GM19468 (cell line): ENCODE measurements around the gene PSTPIP1.

Experiments
- ATAC-seq: cut with Tn5 transposase; IDR thresholded peaks from one replicate; pipeline ENCODE4 v1.9.1; 2021; ENCODE audit warnings: mild to moderate bottlenecking, moderate library complexity, moderate number of reproducible peaks; ENCODE audit not compliant: unreplicated experiment; ENCODE audit errors: extremely low read depth

Gene PSTPIP1

DNA sequence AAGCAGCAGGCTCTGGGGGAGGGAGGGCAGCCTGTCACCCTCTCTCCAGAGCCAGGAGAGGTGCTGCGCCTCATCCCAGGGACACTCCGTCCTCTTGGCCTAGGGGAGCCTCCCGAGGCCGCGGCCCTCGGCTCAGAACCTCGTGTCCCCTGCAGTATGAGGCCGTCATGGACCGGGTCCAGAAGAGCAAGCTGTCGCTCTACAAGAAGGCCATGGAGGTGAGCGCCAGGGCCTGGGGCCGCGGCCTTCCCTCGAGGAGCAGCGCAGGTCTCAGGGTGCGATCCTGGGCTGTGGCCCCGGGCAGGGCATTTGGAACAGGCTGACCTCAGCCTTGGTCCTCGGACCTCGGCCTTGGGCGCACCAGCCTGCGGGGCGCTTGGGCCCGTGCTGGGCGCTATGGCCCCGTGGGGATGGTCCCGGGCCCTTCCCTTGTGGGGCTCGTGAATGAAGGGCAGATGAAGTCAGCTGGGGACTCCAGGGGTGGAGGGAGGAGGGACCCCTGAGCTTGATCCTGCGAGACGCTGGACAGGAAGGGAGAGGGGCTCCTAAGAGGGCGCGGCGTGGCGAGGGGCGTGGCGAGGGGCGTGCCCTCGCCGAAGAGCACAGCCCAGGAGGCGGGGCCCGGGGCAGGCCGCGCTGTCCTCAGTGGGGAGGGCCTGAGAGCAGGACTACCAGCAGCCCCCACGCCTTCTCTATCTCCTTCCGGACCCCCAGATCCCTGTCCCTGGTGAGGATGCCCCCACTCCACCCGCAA, 32.9 kb downstream of the PSTPIP1 start:
- ATAC-seq: no peak

DNA sequence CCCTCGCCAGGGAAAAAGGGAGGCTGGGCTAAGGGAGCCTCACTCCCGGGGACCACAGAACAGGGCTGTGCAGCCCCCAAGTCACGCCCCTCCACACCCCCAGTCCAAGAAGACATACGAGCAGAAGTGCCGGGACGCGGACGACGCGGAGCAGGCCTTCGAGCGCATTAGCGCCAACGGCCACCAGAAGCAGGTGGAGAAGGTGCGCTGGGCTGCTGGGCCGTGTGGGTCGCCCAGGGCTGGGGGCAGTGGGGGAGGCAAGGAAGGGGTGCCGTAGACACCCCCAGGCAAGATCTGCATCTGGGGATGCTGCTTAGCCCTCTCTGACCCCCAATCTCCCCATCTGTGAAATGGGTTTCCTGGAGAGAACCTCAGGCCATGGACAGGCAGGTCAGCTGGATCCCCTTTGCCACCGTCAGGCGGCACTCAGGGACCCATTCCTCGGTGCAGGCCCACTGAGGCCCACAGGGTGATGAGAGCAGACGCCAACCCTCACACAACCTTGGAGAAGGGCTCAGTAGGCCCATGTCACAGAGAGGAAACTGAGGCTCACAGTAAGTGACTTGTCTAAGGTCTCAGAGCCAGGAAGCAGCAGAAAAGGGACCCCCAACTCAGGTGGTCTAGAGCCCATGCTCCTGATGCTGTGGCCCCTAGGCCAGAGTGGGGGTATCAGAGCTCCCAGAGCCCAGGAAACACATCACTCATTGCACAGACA, 33.7 kb downstream of the PSTPIP1 start:
- no peak for ATAC-seq

DNA sequence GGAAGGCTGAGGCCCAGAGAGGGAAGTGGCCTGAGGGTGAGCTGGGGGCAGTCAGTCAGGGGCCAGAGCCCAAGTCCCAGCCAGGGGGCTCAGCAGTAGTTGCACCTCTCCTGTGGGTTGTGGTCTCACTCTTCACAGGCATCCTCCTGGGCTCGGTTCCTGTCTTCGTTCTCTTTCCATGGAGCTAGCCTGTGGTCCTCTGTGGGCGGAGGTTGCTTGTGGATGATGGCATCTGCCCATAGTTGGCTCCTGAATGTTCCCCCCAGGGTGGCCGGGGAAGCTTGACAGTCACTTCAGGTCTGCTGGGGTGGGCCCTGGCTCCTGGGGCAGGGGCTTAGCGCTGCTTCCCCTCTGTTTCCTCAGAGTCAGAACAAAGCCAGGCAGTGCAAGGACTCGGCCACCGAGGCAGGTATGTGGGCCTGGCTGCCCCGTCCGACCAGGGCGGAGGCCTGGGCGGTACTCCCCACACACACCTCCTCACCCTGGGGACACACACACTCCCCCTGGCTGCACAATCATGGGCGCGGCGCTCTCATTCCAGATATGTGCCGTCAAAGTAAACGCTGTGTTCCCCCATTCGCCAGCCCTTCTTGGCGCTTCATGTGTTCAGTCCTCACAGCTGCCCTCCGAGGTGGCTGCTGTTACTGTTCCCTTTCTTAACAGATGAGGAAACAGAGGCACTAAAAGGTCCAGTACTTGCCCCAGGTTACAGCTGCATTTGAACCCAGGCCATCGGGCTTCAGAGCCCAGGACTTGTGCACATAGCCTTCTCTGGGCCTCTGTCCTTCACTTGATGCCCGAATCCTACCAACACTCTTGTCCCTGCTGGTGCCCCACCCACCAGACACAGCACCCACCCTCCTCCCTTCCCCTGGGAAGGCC, 34.5 kb downstream of the PSTPIP1 start:
- ATAC-seq: no peak

DNA sequence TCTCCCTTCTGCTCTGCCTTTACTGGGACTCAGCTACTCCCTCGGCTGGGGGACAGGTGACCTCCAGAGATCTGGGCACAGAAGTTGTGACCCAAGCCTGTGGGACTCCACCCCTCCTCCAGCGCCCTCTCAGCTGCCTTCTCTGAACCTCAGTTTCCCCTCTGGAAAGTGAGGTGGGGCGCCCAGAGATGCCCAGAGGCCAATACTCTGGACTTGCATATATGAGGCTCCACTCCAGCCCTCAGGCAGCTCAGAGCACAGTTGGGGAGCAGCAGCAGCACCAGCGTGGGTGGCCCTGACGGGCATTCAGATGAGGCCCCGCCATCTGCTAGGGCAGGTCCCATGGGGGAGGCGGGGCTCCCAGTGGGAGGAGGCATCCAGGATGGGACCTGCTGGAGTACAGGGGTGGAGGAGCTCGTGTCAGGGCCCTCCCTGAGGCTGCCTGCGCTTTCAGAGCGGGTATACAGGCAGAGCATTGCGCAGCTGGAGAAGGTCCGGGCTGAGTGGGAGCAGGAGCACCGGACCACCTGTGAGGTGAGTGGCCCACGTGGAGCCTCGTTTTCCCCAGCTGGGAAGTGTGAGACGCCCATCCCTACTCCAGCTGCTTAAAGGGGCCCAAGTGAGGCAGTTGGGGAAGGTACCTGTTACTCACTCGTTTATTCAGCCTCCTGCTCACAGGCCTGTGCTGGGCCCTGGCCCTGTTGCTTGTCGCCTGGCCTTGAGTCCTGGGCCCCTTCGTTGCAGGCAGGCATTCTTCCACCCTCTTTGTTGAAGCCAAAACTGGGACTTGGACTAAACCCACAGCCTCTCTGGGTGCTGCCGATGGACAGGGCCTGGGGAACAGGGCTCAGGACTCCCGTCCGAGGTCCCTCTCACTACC, 35.4 kb downstream of the PSTPIP1 start:
- ATAC-seq: no peak

DNA sequence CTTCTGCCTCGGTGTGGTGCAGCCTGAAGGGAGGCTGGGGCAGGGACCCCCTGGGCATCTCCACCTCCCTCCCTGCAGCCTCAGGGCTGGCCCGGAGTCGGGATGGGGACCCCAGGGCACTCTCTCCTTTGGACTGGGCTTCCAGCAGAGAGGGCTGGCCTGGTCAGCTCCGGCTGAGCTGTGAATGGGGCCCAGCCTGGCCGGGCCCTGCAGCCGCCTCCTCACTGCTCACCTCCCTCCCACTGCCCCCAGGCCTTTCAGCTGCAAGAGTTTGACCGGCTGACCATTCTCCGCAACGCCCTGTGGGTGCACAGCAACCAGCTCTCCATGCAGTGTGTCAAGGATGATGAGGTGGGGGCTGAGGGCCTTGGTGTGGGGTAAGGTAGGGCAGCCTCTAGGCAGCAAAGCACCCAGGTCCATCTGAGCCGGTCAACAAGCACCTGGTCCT, 36.0 kb downstream of the PSTPIP1 start:
- no peak for ATAC-seq

DNA sequence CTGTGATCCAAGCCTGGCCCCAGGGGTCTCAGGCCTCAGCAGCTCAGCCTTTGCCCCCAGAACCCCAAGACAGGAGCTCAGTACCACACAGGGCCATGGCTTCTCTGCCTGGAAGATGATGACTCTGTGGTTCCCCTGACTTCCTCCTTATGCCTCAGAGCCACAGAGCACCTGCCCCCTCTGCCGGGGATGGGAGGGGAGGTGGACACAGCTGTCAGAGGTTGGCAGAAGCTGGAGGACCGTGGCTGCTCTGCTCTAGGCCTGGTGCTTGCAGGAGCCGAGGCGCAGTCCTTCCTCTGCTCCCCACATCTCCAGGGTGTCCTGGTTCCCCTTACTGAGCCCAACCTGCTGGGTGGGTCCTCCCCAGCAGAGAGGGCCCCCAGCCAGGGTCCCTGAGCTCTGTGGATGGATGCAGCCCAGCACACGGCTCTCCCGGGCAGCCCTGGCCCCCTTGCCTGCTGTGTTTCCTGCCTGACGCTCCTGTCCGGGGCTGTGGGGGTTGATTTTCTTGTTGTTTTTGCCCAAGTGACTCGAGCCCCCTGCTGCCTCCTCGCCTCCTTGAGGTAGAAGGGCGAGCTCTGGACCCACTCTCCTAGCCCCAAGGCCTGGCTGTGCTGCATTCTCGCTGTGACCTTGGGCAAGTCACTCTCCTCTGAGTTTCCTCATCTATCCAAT, 36.6 kb downstream of the PSTPIP1 start:
- no peak for ATAC-seq

DNA sequence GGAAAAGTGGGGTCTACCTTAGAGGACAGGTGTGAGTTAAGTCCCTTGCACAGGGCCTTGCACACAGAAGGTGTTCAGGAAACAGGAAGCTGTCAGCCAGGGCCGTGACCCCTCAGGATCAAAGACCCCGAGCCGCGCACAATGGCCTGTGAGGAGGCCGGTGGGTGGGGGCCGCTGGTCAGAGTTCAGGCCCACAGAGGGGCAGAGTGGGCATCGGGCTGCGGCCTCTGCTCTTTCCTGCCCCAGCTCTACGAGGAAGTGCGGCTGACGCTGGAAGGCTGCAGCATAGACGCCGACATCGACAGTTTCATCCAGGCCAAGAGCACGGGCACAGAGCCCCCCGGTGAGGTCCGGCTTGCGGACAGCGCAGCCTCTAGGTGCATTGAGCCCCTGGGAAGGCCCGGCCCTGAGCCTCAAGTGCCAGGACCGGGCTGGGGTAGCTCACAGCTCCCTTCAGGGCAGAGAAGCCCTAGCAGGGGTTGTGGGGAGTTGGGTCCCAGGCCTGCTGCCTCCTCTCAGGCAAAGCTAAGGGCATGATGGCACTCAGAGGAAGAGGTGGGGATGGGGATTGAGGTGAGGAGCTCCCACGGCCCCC, 37.2 kb downstream of the PSTPIP1 start:
- ATAC-seq: no peak

DNA sequence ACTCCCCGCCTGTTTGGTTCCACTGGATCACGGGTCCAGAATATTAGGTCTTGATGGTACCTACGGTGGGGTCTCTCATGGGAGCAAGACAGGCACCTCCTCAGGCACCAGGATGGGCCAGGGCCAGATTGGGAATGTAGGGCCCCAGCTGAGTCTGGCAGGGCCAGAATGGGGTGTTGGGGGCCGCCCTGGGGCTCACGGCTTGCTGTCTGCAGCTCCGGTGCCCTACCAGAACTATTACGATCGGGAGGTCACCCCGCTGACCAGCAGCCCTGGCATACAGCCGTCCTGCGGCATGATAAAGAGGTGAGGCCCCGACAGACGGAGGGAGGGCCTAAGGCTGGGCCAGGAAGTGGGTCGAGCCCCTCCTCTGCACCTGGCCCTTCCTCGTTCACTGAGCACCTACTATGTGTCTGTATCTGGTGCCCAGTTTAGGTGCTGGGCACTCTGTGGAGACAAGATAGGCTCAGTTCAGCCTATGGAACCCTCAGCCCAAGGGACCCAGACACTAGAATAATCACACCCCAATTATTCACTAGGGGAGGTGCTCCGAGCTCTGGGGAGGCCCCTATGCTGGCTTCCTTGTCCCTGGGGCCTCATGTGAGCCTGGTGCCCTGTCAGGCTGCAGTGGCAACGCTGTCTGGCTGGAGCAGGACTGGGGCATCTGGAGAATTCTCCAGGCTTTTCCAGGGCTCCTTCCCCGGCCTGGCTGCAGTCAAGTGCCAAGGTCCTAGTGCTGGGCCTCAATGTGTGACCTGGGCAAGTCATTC, 37.9 kb downstream of the PSTPIP1 start:
- ATAC-seq: no peak

DNA sequence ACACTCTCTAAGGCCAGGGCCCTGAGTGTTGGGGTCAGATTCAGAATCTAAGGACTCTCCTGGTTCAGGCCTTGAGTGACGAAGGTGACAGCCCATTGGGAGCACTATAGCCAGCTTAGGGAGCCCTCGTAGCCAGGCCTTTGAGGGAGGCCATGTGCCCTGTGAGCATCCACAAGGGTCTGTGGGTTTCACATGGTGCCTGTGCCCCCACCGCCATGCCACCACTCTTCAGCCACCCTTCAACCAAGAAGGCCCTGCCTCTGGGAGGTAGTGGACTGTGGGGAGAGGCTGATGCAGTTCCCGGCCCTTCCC, 38.4 kb downstream of the PSTPIP1 start:
- ATAC-seq: no peak

DNA sequence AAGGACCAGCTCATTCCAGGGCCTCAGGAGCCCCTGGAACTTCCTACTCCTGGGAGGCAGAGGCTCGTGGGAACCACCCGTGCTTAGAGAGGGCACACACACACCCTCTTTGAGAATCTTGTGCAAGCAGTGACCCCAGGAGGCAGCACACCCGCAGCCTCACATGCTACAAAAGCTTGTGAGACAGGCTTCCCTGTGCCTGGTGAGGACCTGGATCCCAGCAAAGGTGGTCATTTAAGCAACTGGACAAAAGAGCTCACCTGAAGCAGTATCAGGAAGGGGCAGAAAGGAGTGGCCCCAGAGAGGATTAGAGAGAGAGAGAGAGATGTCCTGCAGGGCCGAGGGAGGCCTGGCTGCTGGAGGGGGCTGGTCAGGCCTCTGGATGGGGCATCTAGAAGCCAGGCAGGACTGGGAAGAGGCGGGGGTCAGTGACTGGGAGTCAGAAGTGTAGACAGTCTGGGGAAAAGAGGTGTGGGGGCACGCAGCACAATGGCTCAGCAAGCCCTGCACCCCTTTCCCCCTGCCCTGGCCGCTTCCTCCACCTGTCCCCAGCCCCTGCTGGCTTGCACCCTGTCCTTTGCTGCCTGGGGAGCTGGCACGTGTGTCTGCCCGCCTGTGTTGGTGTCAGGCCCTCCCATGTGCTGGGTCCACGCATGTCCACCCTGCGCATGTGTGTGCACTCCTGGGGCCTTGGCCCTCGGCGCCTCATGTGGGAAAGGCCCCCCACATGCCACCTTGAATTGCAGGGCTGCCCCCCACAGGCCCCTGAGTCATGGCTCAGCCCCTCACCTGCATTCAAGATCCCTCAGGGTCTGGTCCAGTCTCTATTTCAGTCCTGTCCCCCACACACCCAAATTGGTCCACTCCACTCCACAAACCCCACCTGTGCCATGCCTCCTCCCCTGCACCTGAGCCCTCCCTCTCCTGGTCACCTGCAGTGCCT, 39.1 kb downstream of the PSTPIP1 start:
- ATAC-seq: no peak

DNA sequence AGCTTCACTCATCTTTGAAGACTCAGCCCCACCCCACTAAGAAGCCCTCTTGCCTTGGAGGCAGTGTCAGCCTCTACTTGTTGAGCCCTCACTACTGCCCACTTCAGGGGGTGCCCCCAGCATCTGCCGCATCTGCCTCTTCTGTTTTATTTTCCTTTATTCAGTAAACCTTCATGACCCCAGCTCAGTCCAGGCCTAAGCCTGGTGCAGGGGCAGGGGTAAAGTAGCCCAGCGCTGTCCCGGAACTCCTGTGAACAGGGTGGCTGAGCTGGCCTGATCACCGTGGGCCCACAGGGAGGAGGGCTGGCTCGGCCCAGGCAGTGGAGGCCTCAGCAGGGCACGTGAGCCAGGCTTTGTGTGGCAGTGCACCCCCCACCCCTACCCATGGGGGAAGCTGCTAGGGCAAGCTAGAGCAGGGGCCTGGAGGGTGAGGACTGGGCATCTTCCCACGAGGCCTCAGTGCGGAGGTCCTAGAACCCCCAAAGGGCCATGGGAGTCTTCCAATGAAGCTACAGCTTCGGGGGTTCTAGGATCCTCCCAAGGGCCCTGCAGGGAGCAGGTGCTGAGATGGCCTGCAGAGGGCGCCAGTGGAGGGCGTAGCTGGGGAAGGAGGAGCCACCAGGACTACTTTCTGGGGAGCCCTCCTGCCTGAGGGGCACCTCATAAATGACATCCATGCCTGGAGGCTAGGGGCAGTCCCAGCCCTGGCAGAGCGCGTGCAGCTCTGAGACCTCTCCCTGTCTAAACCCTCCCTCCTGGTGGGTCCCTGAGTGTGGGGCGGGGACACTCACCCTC, 40.0 kb downstream of the PSTPIP1 start:
- ATAC-seq: no peak

DNA sequence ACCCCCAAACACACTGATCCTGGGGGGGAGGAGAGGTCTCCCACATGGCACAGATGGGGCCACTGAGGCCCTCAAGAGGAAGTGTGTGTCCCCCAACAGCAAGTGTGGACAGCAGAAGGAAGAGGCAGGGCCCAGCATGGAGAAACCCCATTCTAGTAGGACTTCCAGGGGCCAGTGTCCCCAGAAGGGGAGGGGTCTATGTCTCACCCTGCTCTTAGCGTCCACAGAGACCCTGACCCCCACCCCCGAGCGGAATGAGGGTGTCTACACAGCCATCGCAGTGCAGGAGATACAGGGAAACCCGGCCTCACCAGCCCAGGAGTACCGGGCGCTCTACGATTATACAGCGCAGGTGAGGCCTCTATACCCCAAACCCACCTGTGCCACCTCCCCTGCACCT, 40.7 kb downstream of the PSTPIP1 start:
- no peak for ATAC-seq

DNA sequence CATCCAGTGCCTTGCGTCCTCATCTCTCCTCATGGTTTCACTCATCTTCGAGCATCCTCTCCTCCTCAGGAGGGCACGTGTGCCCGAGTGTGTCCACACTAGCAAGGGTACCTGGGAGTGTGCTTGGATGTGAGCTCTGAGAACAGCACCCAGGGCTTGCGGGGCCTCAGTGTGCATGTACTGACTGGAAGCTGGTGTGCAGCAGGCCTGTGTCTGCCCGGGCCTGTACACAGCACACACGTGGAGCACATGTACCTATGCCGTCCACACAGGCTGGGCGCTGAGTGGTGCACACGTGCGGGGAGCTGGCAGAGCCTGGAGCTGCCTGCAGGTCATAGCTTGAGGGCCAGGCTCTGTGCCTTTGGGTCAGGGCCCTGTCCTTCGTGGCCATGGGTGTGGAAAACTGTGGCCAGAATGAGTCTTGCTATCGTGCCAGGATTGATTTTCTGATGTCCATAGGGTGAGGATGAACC, 41.1 kb downstream of the PSTPIP1 start:
- ATAC-seq: no peak

DNA sequence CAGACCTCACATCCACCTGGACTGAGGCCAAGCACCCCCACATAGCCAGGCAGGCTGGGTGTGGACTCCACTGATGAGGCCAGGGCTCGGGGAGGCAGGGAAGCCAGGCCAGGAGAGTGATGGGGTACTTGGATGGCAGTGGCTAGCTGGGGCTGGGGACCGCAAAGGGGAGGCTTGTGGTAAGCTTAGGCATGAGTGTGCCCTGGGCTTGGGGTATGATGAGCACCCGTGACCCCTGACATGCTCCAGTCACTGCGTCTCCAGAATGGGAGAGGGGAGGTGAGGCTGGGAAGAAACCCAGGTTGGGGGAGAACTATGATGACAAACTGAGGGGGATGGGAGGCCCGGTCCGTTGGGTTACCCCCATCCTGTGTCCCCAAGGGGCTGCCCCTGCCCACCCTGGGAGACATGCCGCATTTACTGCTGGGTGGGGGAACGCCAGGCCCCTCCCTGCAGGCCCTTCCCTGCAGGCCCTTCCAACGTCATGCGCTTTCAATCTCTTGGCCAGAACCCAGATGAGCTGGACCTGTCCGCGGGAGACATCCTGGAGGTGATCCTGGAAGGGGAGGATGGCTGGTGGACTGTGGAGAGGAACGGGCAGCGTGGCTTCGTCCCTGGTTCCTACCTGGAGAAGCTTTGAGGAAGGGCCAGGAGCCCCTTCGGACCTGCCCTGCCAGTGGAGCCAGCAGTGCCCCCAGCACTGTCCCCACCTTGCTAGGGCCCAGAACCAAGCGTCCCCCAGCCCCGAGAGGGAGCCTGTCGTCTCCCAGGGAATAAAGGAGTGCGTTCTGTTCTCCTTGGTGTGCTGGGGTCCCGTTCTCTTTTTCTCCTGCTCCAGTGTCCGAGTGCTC, 41.8 kb downstream of the PSTPIP1 start:
- no peak for ATAC-seq

DNA sequence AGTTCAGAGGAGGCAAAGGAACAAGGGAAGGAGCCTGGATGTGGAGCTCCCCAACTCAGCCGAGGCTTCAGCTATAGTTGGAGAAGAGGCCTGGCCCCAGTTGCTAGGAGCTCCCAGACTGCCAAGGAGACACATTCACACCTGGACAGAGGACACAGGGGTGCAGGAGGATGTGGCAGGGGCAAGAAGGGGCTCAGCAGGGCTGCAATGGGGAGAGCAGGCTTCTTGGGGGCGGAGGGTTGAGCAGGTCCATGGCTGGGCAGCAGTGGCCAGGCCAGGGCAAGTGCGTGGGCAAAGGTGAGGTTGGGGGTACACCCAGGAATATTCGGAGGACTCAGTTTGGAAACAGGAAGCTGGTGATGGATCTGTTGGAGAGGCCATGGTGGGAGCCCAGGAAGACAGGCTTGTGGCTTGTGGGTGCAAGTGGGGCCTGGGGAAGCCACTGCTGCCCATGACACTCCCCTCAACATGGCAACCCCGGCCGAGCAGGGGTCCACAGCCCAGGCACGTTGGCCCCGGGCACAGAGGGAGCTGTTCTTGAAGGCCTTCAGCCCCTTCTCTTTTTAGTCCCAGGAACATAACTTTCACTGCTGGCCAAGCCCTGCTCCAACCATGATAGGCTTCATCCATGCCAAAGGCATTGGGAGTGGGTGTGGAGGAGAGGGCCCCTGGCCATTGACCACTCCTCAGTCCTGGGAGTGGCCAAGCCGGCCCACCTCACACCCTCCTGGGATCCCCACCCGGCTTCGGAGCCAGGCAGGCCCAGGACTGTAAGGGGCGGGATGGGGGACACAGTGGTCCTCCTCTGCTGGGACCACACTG, 42.7 kb downstream of the PSTPIP1 start:
- no peak for ATAC-seq
